Measurements from ENCODE around the gene STAB1.

Gene STAB1

GRCh38 chr3:52473026-52473425 is 22.1 kb upstream of the STAB1 start:
- H3K9me3 Mint-ChIP-seq, result no peaks in the 10 kb centered on the region
- H3K4me3 Mint-ChIP-seq, result no peak overlapping the region
- H3K4me1 Mint-ChIP-seq (ENCODE audit: low read depth), result no peaks in the 10 kb centered on the region
- H3K27ac Mint-ChIP-seq, result no peak overlapping the region
- H3K36me3 Mint-ChIP-seq (ENCODE audit: low read depth), result peaks cover 31% of the 10 kb centered on the region
- no peaks in the 10 kb centered on the region for H3K27me3 Mint-ChIP-seq

DNA sequence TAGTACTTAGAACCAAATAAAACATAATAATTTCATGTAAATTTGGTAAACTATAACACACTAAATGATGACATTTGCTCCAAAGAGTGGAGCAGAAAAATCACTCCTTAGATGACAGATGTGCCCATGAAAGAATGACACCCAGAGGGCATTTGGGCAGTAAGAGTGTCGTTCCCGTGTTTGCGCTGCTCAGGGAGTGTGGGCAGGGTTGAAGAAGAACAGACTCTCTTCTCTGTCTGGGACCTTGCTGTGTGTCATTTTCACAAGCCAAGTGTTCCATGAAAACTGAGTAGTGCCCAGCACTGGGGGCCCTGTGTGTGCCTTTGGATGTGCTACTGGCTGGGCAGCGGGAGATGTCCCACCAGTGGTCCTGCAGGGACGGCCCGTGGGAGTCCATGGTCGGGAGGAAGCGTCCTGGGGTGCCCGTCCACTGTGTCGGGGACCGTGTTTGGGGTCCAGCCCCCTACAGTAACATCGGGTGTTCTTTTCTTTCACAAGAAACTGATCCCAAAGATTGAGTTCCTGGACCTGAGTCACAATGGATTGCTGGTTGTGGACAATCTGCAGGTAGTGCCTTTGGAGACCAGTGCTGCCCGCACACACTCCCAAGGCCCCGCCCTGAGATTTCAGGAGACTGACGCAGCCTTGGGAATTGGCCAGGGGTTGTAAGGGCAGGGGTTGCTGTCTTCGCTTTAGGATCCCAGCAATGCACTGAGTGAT is 17.9 kb upstream of the STAB1 start:
- Mint-ChIP-seq H3K27ac (no peak overlapping the region), H3K4me3 (no peak overlapping the region), H3K27me3 (no peaks in the 10 kb centered on the region), H3K9me3 (no peaks in the 10 kb centered on the region), H3K4me1 (ENCODE audit: low read depth) (no peaks in the 10 kb centered on the region), H3K36me3 (ENCODE audit: low read depth) (peaks cover 53% of the 10 kb centered on the region)

- Mint-ChIP-seq H3K9me3 (no peaks in the 10 kb centered on the region), H3K4me3 (no peak overlapping the region), H3K4me1 (ENCODE audit: low read depth) (no peaks in the 10 kb centered on the region), H3K27me3 (no peaks in the 10 kb centered on the region), H3K36me3 (ENCODE audit: low read depth) (peaks cover 52% of the 10 kb centered on the region), H3K27ac (no peak overlapping the region)
These were observed 17.4 kb upstream of the STAB1 start for GRCh38 chr3:52477796-52478095.

DNA sequence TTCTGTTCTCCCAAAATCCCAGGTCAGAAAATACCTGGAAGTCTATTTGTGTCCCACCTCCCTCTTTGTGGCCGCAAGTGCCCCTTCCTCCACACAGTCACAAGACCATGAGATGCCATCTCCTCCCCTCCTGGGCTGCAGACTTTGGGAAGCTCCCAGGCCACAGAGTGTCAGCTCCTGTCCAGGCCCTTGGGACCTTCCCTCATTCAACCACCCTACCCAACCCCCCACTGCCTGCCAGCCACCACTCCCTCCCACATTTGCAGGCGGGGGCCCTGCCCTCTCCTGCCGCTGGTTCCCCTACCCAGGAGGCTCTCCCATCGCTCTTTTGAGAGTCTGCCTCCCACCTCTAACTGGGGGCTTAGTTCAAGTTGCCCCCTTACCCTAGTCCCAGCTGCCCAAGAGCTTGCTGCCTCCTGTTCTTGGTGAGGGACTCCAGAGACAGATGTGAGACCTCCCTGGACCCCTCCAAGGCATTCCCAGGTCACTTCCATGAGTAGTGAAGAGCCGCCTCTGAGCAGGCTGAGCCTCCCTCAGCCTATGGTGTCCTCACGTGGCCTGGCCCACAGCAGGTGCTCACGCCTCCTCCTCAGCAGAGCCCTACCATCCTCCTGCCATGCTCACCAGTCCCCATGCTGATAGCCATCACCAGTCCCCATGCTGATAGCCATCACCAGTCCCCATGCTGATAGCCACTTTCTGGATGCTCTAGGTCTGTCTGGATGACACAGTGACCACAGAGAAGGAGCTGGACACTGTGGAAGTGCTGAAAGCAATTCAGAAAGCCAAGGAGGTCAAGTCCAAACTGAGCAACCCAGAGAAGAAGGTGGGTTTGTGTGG is 15.9 kb upstream of the STAB1 start:
- Mint-ChIP-seq H3K36me3 (ENCODE audit: low read depth) (peaks cover 46% of the 10 kb centered on the region), H3K27me3 (no peaks in the 10 kb centered on the region), H3K27ac (no peak overlapping the region), H3K9me3 (no peaks in the 10 kb centered on the region), H3K4me3 (no peak overlapping the region), H3K4me1 (ENCODE audit: low read depth) (no peaks in the 10 kb centered on the region)

DNA sequence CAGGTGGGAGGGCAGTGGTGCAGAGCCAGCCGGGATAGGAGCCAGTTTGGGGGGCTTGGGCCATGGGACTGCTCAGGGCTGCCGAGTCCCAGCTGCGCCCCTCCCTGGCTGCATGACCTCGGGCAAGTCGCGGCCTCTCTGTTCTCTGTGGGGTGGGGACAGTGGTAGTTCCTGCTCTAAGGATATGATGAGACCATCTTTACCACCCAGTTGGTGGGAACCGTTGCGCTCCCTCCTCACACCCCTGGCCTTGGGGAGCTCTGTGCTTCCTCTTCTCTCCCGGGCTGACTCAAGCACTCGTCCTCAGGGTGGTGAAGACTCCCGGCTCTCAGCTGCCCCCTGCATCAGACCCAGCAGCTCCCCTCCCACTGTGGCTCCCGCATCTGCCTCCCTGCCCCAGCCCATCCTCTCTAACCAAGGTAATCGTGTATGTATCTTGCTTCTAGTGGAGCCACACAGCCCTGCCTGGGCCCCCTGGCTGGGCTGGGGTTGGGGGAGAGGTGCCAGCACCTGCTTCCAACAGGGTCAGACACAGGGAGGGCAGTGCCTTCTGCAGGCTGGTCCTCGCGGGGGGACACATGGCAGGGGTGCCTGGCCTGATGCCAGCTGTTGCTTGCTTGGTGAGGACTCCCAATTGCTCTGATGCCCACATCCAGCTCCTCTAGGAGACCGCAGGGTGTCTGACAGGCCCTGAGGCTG is 15.1 kb upstream of the STAB1 start:
- Mint-ChIP-seq H3K4me3 (no peak overlapping the region), H3K4me1 (ENCODE audit: low read depth) (no peaks in the 10 kb centered on the region), H3K27me3 (no peaks in the 10 kb centered on the region), H3K27ac (no peak overlapping the region), H3K9me3 (no peaks in the 10 kb centered on the region), H3K36me3 (ENCODE audit: low read depth) (peaks cover 42% of the 10 kb centered on the region)

- peaks cover 40% of the 10 kb centered on the region for H3K36me3 Mint-ChIP-seq (ENCODE audit: low read depth)
- no peak overlapping the region for H3K27ac Mint-ChIP-seq
- H3K27me3 Mint-ChIP-seq, result no peaks in the 10 kb centered on the region
- no peak overlapping the region for H3K4me3 Mint-ChIP-seq
- no peaks in the 10 kb centered on the region for H3K4me1 Mint-ChIP-seq (ENCODE audit: low read depth)
- H3K9me3 Mint-ChIP-seq, result no peaks in the 10 kb centered on the region
These were observed 14.1 kb upstream of the STAB1 start for GRCh38 chr3:52480768-52481715.

DNA sequence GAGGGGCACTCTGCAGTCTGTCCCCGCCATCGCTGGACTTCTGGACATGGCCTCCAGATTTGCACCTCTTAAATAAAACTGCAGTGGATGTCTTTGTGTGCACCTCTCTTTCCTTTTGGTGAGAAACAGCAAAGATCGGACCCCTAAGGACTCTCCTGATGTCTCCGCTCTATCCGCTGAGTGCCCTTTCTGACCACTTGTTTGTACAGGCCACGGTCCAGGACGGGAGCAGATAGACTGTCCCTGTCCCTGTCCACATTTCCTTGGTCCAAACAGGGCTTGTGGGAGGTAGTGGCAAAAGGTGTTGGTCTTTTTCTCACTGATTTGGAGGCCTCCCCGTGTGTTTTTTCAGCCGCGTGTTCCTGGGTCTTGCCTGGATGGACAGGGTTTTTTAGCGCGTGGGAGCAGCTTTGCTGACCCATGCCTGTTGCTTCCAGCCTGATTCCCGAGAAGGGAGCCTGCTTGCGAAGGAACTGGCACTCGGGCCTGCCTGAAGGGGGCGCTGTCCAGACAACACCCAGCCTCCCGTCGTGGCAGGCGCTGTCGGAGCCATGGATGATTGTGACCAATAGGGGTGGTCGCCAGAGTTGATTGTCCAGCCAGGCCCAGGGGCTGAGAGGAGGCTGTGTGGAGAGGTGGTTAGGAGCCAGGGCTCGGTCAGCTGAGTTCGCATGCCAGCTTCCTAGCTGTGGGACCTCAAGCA is 13.2 kb upstream of the STAB1 start:
- Mint-ChIP-seq H3K36me3 (ENCODE audit: low read depth) (peaks cover 44% of the 10 kb centered on the region), H3K4me3 (no peak overlapping the region), H3K4me1 (ENCODE audit: low read depth) (no peaks in the 10 kb centered on the region), H3K27ac (no peak overlapping the region), H3K9me3 (no peaks in the 10 kb centered on the region), H3K27me3 (no peaks in the 10 kb centered on the region)

DNA sequence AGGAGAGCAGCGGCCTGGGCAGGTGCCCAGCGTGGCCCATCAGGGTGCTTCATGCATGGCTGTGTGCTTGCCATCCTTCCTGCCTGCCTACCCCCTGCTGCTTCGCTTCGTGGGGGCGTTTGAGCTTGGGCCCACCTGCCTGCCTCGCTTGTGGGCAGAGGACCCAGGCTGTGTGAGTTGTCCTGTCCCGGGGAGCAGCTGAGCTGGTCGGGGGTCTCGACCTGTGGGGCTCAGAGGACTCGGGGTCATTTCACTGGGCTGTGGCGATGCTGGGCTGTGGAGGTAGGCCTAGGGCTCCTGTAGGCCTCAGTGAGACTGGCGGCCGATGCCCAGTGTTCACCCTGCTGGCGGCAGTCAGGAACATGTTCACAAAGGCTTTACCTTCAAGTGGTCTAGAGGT is 12.1 kb upstream of the STAB1 start:
- H3K9me3 Mint-ChIP-seq, result no peaks in the 10 kb centered on the region
- H3K27ac Mint-ChIP-seq, result no peak overlapping the region
- no peak overlapping the region for H3K4me3 Mint-ChIP-seq
- no peaks in the 10 kb centered on the region for H3K27me3 Mint-ChIP-seq
- peaks cover 40% of the 10 kb centered on the region for H3K36me3 Mint-ChIP-seq (ENCODE audit: low read depth)
- no peaks in the 10 kb centered on the region for H3K4me1 Mint-ChIP-seq (ENCODE audit: low read depth)

GRCh38 chr3:52483577-52484381 is 11.4 kb upstream of the STAB1 start:
- no peaks in the 10 kb centered on the region for H3K9me3 Mint-ChIP-seq
- no peaks in the 10 kb centered on the region for H3K27me3 Mint-ChIP-seq
- H3K27ac Mint-ChIP-seq, result no peak overlapping the region
- H3K4me3 Mint-ChIP-seq, result no peak overlapping the region
- peaks cover 37% of the 10 kb centered on the region for H3K36me3 Mint-ChIP-seq (ENCODE audit: low read depth)
- no peaks in the 10 kb centered on the region for H3K4me1 Mint-ChIP-seq (ENCODE audit: low read depth)

- Mint-ChIP-seq H3K4me1 (ENCODE audit: low read depth) (no peaks in the 10 kb centered on the region), H3K4me3 (no peak overlapping the region), H3K27me3 (no peaks in the 10 kb centered on the region), H3K36me3 (ENCODE audit: low read depth) (peaks cover 32% of the 10 kb centered on the region), H3K27ac (no peak overlapping the region), H3K9me3 (no peaks in the 10 kb centered on the region)
These were observed 10.3 kb upstream of the STAB1 start for GRCh38 chr3:52484680-52485461.

DNA sequence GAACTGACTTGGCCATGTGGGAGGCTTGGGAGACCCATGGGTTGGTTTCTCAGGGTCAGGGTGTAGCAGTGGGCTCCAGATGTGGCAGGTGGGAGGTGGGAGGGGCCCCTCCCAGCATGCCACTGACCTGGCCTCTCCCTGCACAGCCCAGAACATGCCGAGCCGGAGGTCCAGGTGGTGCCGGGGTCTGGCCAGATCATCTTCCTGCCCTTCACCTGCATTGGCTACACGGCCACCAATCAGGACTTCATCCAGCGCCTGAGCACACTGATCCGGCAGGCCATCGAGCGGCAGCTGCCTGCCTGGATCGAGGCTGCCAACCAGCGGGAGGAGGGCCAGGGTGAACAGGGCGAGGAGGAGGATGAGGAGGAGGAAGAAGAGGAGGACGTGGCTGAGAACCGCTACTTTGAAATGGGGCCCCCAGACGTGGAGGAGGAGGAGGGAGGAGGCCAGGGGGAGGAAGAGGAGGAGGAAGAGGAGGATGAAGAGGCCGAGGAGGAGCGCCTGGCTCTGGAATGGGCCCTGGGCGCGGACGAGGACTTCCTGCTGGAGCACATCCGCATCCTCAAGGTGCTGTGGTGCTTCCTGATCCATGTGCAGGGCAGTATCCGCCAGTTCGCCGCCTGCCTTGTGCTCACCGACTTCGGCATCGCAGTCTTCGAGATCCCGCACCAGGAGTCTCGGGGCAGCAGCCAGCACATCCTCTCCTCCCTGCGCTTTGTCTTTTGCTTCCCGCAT is 7.9 kb upstream of the STAB1 start:
- no peak overlapping the region for H3K4me3 Mint-ChIP-seq
- H3K27ac Mint-ChIP-seq, result no peak overlapping the region
- no peaks in the 10 kb centered on the region for H3K27me3 Mint-ChIP-seq
- H3K9me3 Mint-ChIP-seq, result no peaks in the 10 kb centered on the region
- H3K36me3 Mint-ChIP-seq (ENCODE audit: low read depth), result peaks cover 26% of the 10 kb centered on the region
- no peaks in the 10 kb centered on the region for H3K4me1 Mint-ChIP-seq (ENCODE audit: low read depth)

GRCh38 chr3:52487788-52488691 is 7.1 kb upstream of the STAB1 start:
- no peaks in the 10 kb centered on the region for H3K9me3 Mint-ChIP-seq
- H3K4me1 Mint-ChIP-seq (ENCODE audit: low read depth), result no peaks in the 10 kb centered on the region
- no peaks in the 10 kb centered on the region for H3K27me3 Mint-ChIP-seq
- peaks cover 26% of the 10 kb centered on the region for H3K36me3 Mint-ChIP-seq (ENCODE audit: low read depth)
- no peak overlapping the region for H3K4me3 Mint-ChIP-seq
- H3K27ac Mint-ChIP-seq, result no peak overlapping the region
